Activated T-helper 2 cell treated with anti-CD3 and anti-CD28 coated beads, Interferon-gamma antibody, Interleukin-2, Interleukin-4, amounts not matched to agents 10 μg/mL and 5 μg/mL and 100 μg/mL, durations not matched to agents 14 hours and 24 hours and 36 hours (primary cell): Measurements from ENCODE around the gene LCE2D. TPM values are rescaled to one million over a fixed set of nuclear protein-coding genes. Genes with fewer than 3 reads are reported as not detected.

Experiments
- total RNA-seq: library from RNA; stranded (reverse); gene quantifications from 2 replicates; pipeline ENCODE4 v1.2.3, GENCODE V29; 2022

Gene LCE2D
- total RNA-seq, 1 donor from 2014 or later = not detected

Other genes starting within 250 kb of the LCE2D start
- not detected in 2 replicates for gene CRNN, start 249.1 kb upstream of the LCE2D start, total RNA-seq
- not detected in 2 replicates for gene LCE5A, start 152.6 kb upstream of the LCE2D start, total RNA-seq
- not detected in 2 replicates for gene CRCT1, start 148.9 kb upstream of the LCE2D start, total RNA-seq
- not detected in 2 replicates for gene LCE3E, start 96.6 kb upstream of the LCE2D start, total RNA-seq
- not detected in 2 replicates for gene LCE3D, start 82.9 kb upstream of the LCE2D start, total RNA-seq
- gene LCE3C, start 63.1 kb upstream of the LCE2D start, total RNA-seq = not detected in 2 replicates
- not detected in 2 replicates for gene LCE3B, start 49.6 kb upstream of the LCE2D start, total RNA-seq
- gene LCE3A, start 40.3 kb upstream of the LCE2D start, total RNA-seq = not detected in 2 replicates
- not detected in 2 replicates for gene LCE2C, start 11.9 kb downstream of the LCE2D start, total RNA-seq
- gene LCE2B, start 22.7 kb downstream of the LCE2D start, total RNA-seq = not detected in 2 replicates
- not detected in 2 replicates for gene LCE2A, start 35.0 kb downstream of the LCE2D start, total RNA-seq
- not detected in 2 replicates for gene LCE4A, start 44.8 kb downstream of the LCE2D start, total RNA-seq
- gene KPRP, start 94.6 kb downstream of the LCE2D start, total RNA-seq = not detected in 2 replicates
- gene LCE1F, start 111.8 kb downstream of the LCE2D start, total RNA-seq = not detected in 2 replicates
- not detected in 2 replicates for gene LCE1E, start 122.9 kb downstream of the LCE2D start, total RNA-seq
- not detected in 2 replicates for gene LCE1D, start 133.3 kb downstream of the LCE2D start, total RNA-seq
- gene LCE1C, start 143.3 kb downstream of the LCE2D start, total RNA-seq = not detected in 2 replicates
- gene LCE1B, start 148.6 kb downstream of the LCE2D start, total RNA-seq = not detected in 2 replicates
- gene LCE1A, start 164.1 kb downstream of the LCE2D start, total RNA-seq = not detected in 2 replicates
- not detected in 2 replicates for gene LCE6A, start 179.5 kb downstream of the LCE2D start, total RNA-seq
- not detected in 2 replicates for gene LCE7A, start 196.6 kb downstream of the LCE2D start, total RNA-seq
- not detected in 2 replicates for gene SMCP, start 214.9 kb downstream of the LCE2D start, total RNA-seq
- gene IVL, start 245.2 kb downstream of the LCE2D start, total RNA-seq = not detected in 2 replicates